C4-2B (cell line): ENCODE measurements around the gene TMEM236.

Experiments
- H3K27ac ChIP-seq: fragments of 450-650 bp; 2 replicates; pipeline ENCODE4 v1.5.1; 2017
- ZFX ChIP-seq: fragments of 450-650 bp; IDR thresholded peaks from 2 replicates; pipeline ENCODE4 v1.6.1; 2017
- TF ChIP-seq, protein P1 (sequence below): fragments of 450-650 bp; conservative IDR thresholded peaks from 2 replicates; pipeline ENCODE4 v1.5.1; 2017; ENCODE audit warnings: mild to moderate bottlenecking

The TMEM236 gene

DNA sequence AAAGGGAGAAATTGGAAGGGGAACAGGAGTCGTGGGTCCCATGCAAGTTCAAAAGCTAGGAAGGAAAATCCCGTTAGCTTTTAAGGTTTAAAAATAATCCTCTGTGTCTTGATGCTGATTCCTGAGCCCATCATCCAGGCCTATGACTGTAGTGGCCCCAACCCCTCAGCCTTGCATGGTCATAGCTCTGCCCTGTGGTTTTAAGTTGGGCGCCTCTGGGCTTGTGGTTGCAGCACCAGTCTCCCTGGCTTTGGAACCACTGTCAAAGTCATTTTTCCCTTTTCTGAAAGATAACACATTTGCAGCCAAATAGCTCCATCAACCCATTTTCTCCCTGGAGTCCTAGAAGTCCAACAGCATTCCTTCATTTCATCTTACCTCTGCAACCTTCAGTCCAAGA is 13.6 kb downstream of the TMEM236 start:
- no peak for TF ChIP-seq ZFX
- TF ChIP-seq, protein P1, sequence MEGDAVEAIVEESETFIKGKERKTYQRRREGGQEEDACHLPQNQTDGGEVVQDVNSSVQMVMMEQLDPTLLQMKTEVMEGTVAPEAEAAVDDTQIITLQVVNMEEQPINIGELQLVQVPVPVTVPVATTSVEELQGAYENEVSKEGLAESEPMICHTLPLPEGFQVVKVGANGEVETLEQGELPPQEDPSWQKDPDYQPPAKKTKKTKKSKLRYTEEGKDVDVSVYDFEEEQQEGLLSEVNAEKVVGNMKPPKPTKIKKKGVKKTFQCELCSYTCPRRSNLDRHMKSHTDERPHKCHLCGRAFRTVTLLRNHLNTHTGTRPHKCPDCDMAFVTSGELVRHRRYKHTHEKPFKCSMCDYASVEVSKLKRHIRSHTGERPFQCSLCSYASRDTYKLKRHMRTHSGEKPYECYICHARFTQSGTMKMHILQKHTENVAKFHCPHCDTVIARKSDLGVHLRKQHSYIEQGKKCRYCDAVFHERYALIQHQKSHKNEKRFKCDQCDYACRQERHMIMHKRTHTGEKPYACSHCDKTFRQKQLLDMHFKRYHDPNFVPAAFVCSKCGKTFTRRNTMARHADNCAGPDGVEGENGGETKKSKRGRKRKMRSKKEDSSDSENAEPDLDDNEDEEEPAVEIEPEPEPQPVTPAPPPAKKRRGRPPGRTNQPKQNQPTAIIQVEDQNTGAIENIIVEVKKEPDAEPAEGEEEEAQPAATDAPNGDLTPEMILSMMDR, result no peak
- H3K27ac ChIP-seq, result no peak overlapping the region

DNA sequence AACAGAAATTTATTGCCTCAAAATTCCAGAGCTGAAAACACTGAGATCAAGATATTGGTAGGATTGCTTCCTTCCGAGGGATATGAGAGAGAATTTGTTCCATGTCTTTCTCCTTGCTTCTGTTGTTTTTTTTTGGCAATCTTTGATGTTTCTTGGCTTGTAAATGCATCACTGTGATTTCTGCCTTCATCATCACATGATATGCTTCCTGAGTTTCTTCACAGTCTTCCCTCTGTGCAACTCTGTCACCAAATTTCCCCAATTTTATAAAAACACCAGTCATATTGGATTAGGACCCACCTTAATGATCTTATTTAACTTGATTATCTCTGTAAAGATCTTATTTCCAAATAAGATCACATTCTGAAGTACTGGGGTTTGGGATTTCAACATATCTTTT is 14.7 kb downstream of the TMEM236 start:
- H3K27ac ChIP-seq, result no peak overlapping the region

DNA sequence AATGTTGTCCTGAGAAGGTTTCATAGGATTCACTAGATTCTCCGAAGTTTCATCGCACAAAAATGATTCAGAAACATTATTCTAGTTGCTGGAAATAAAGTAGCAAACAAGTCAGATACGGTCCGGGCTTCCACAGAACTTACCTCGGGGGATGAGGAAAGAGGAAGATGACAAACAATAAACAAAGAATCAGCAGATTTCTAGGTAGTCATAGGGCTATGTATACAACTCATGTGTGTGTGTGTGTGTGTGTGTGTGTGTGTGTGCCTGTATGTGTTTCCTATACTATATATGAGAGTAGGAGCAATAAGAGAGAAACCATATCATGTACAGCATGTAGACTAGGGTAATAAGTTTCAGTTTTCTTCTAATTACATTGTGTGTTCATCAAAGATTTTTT is 16.5 kb downstream of the TMEM236 start:
- H3K27ac ChIP-seq, result no peak overlapping the region
- TF ChIP-seq, protein P1, result no peak
- TF ChIP-seq ZFX, result no peak

More for the DNA sequence above, 14.7 kb downstream of the TMEM236 start:
- TF ChIP-seq ZFX, result no peak
- TF ChIP-seq, protein P1, result no peak

DNA sequence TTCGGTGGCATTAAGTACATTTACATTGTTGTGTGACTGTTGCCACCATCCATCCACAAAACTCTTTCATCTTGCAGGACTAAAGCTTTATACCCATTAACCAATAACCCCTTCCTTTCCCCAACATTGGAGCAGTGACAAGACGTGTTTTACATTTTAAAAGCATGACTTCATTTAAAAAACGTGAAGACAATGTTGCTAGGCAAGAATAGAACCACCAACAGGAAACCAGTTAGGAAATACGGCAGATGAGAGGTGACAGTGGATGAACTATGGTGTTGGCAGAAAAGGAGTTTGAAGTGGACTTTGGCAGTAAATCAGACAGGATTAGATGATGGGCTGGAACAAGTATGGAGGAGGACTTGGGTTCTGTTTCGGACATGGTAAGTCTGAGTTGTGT is 17.0 kb downstream of the TMEM236 start:
- no peak for TF ChIP-seq ZFX
- TF ChIP-seq, protein P1, result no peak

DNA sequence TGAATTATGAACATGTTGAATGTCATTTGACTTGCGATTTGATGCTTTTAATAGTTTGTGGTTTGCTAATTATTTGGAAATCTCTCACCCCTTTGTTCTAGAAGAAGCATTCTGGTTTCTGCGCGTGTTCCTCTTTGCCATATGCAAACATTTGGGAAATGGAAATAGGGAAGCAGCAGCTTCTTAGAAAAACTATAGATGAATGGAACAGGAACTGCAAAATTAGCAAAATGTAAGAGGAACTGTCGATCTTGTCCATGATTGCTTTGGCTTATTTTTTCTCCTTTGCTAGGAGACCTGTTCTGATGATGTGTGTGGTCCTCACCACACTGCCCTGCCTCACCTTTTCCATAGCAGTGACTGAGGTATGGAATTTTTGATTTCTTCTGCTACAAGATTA is 19.0 kb downstream of the TMEM236 start:
- no peak for TF ChIP-seq ZFX
- TF ChIP-seq, protein P1, result no peak
- no peak overlapping the region for H3K27ac ChIP-seq

More for the DNA sequence above, 17.0 kb downstream of the TMEM236 start:
- H3K27ac ChIP-seq, result no peak overlapping the region

DNA sequence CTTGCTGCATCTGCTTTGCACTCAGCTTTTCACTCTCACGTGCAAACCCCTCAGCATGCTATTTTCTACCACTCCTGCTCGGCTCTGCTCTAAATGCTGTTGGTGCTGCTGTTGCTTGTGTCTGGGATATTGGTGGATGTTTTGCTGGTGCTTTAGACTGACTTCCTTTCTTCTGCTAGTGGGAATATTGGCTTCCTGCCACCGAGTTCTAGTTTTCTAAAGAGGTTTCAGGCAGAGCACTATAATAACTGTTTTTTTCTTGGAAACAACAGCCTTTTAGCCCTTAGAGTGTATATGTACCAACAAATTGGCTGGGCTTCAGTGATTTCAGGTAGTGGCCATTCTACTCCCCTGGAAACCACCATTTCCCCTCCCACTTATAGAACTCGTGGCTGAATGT is 27.8 kb downstream of the TMEM236 start:
- no peak for TF ChIP-seq ZFX
- TF ChIP-seq, protein P1, result no peak
- no peak overlapping the region for H3K27ac ChIP-seq

DNA sequence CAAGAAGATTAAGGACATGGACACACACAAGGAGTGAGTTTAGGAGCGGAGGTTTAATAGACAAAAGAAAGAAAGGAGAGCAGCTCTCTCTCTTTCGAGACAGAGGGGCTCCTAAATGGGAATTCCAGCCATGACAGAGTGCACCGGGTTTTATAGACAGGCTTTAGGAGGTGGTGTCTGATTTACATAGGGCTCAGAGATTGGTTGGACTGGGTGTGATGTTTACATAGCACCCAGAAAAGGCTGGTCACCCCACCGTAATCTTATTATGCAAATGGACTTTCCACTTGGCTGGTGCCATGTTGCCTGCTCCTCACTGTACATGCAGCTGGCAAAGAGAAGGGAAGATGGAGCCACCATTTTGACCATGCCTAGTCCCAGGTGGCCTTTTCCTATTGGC is 28.7 kb downstream of the TMEM236 start:
- no peak overlapping the region for H3K27ac ChIP-seq
- TF ChIP-seq, protein P1, result no peak
- TF ChIP-seq ZFX, result no peak
